ENCODE measurements around the gene COPB1.

COPB1 gene

DNA sequence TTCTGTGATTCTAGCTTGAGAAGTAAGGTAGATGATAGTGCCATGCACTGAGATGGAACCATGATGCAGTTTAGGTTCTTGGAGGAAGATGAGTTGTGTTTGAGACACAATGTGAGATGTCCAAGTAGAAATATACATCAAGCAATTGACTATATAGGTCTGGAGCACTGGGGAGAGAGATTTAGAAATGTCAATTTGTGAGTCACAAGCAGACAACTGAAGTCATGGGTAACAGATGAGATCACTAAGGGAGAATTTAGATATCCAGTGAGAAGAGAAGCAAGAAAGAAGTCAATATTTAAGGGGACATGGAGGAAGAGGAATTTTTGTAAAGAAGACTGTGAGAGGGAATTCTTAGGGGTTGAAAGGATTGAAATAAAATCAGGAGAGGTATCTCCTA, 75.5 kb downstream of the COPB1 start:
- TF ChIP-seq GATA3 (IDR thresholded peaks at IDR 0.05; ENCODE audit: low read depth, low read length) (no peak), GATA2 (IDR thresholded peaks at IDR 0.05; ENCODE audit: low read depth, low read length) (no peak)

DNA sequence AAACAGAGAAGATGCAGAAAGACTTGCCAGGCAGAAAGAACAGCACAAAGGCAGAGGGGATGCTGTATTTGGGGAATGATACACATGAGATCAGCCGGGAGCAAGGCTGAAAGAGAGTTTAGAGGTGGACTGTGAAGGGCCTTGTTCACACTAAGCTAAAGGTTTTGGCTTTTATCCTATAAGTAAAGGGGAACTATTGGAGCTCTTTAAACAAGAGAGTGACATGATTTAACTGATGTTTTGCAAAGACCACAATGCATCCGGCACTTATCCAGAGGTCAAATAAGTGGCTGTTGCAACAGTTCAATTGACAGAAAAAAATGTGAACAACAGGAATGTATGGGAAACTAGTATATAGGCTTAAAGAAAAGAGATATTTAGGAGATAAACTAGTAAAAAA, 76.0 kb downstream of the COPB1 start:
- no peak for TF ChIP-seq GATA3 (IDR thresholded peaks at IDR 0.05; ENCODE audit: low read depth, low read length)
- TF ChIP-seq GATA2 (IDR thresholded peaks at IDR 0.05; ENCODE audit: low read depth, low read length): no peak

DNA sequence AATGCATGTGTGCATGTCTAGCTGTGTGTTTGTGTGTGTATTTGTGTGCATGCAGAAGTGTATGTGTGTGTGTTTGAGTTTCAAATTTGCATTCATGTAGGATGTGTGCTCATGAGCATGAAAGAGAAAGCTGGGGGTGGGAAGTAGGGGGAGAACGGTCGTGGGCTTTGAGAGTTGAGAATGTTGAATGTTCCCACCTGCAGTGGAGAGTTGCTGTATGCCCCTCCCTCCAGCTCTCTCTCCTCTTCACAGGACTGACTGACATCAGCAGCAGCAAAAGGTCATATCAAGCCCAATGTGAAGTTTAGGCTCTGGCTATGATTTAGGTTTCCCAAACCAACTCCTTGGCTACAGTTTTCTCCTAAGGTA, 76.8 kb downstream of the COPB1 start:
- no peak for TF ChIP-seq GATA2 (IDR thresholded peaks at IDR 0.05; ENCODE audit: low read depth, low read length)
- no peak for TF ChIP-seq GATA3 (IDR thresholded peaks at IDR 0.05; ENCODE audit: low read depth, low read length)

DNA sequence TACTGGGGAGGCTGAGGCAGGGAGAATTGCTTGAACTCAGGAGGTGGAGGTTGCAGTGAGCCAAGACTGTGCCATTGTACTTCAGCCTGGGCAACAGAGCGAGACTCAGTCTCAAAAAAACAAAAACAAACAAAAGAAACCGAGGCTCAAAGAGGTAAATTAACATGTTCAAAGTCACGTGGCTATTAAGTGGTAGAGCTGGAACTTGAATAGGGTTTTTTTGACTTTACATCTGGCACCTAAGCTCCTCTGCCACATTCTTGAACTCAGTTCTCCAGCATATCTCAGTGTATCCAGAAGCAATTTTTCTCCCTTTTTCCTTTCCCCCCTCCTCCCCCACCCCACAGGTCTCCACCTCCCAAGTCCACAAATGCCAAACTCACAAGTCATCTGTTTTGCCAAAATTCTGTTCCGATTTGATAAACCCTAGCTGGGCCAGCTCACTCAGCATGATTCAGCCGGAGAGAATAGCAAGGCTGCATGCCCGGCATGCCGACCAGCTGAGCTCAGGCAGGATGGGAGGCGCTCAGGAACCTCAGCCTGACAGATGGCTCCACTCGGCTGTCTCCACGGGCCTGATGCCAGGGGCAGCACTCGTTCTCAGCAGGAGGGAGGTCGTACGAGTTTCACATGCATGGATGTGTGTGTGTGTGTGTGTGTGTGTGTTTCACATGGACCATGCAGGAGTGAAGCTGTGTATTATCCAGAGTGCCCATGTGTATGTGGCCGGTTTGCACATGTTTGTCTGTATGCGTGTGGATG, 77.4 kb downstream of the COPB1 start:
- TF ChIP-seq GATA3 (IDR thresholded peaks at IDR 0.05; ENCODE audit: low read depth, low read length) (no peak), GATA2 (IDR thresholded peaks at IDR 0.05; ENCODE audit: low read depth, low read length) (no peak)

DNA sequence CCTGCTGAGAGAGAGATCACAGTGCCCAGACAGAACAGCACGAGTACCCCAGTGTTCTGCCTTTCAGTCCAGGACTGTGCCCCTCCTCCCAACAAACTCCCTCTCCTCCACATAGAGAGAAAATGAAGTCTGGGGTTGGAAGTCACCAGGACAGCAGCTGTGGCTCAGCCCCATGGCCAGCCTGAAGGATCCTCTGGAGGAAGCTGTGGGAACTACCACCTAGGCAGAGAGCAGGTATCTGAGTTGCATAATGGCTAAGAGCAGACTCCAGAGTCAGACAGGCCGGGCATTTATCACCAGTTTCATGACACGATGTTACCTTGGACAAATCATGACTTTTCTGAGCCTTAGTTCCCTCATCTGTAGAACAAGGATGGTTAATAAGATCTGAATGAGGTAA, 79.4 kb downstream of the COPB1 start:
- TF ChIP-seq GATA2 (IDR thresholded peaks at IDR 0.05; ENCODE audit: low read depth, low read length) (no peak), GATA3 (IDR thresholded peaks at IDR 0.05; ENCODE audit: low read depth, low read length) (no peak)

DNA sequence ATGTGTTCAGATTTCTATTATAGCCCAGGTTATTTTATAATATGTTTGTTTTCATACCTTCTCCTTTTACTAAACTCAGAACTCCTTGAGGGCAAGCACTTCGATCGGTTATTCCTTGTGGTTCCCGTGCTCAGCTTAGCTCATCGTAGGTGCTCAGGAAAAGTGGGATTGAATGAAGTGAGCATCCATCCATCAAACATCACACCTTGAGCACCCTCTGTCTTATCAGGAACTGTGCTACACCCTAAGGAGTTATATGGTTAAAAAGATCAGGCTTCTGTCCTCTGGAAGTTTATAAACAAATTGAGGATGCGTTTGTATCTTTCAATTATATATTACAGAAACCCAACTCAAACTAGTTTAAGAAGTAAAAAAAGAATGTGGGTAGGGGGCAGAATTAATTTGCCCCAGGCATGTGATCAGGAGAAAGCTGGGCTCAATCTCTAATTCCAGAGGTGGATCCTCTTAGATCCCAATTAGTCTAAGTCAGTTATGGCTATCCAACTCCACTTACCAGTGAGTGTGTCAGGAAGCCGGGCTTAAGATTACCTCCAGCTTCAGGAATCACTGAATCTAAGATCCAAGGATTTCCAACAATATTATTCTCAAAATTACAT, 80.7 kb downstream of the COPB1 start:
- no peak for TF ChIP-seq GATA3 (IDR thresholded peaks at IDR 0.05; ENCODE audit: low read depth, low read length)
- no peak for TF ChIP-seq GATA2 (IDR thresholded peaks at IDR 0.05; ENCODE audit: low read depth, low read length)

DNA sequence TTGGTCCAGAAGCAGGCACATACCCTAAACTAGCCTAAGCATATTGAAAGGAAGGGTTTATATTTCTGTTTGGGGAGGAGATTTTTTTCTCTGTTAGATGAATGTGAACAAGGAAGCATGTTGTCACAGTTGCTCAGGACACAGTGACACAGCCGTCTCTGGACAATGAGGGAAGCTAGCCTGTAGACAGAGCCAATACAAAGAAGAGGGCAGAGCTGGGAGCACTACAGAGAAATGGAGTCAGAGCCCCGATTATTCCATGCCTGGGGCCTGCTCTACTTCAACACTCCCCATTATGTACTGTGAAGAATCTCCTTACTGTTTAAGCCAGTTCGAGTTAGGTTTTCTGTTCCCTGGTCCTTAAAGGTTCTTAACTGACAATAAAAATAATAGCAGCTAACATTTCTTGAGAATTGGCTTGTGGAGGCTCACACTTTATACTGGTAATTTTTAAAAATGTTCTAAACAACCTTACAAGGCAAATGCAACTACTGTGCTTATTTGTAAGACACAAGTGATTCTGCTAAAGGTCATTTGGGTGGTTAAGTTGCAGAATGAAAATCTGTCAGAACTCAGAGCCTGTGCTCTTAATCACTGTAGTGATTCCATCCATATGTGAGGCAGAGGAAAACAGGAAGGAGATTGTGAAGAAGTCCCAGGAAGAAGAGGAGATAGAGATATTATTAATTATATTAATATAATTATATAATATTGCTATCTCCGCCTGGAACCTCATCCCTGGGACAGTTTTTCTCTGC, 81.8 kb downstream of the COPB1 start:
- TF ChIP-seq GATA3 (IDR thresholded peaks at IDR 0.05; ENCODE audit: low read depth, low read length) (no peak), GATA2 (IDR thresholded peaks at IDR 0.05; ENCODE audit: low read depth, low read length) (no peak)

DNA sequence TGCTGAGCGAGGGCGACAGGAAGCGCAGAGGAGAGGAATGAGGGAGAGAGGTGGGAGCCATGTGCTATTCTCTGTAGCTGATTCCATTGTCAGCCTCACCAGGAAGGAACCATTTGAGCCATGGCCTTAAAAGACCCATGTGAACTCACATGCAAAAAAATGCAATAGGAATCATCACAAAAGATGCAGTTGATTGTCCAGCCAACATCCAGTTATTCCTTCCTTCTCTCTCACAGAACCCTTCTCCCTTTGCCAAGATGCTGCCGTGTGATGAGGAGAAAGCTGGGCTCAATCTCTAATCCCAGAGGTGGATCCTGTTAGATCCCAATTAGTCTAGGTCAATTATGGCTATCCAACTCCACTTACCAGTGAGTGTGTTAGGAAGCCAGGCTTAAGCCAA, 82.4 kb downstream of the COPB1 start:
- TF ChIP-seq GATA3 (IDR thresholded peaks at IDR 0.05; ENCODE audit: low read depth, low read length) (no peak), GATA2 (IDR thresholded peaks at IDR 0.05; ENCODE audit: low read depth, low read length) (no peak)

DNA sequence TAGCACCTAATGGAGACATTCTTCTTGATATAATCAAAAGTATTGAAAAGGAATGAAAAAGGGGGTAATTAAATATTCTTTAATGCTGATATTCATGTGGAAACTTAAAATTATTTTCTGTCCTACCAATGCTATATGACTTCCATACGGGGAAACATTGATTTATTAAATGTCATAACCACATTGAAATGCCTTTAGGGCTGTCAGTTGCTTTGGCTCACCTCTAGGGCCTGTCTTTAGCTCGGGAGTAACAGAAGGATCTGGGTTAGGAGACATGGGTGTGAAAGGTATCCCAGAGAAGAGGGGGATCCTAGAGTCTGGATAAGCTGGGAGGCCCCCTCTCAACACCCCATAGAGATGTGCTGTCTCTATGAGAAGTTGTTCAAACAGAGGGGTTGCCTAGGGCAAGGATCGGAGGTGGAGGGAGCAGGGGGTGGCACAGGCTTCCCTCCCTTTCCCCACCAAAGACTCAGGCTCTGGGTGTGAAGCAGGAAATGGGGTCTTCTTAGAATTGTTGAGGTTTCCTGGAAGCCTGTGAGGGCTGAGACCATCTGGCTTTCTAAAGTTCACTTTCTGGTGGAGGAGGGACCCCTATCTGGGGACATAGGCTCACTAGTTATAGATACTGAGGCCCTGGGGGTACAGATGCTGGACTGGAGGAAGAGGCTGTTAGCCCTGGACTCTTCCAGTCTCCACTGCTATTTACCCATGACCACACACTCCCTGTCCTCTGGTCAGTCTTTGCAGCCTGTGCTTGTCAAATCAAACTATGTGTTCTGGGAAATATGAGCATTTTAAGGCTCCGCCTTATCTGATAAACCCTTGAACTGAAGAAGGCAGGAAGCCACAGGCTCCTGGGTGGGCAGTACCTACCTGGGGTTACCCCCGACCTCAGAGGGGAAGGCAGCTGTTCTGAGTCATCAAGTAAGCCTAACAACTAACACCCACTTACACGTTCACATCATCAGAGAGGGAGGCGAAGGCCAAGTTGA, 84.8 kb downstream of the COPB1 start:
- TF ChIP-seq GATA2 (IDR thresholded peaks at IDR 0.05; ENCODE audit: low read depth, low read length): no peak
- TF ChIP-seq GATA3 (IDR thresholded peaks at IDR 0.05; ENCODE audit: low read depth, low read length): no peak

DNA sequence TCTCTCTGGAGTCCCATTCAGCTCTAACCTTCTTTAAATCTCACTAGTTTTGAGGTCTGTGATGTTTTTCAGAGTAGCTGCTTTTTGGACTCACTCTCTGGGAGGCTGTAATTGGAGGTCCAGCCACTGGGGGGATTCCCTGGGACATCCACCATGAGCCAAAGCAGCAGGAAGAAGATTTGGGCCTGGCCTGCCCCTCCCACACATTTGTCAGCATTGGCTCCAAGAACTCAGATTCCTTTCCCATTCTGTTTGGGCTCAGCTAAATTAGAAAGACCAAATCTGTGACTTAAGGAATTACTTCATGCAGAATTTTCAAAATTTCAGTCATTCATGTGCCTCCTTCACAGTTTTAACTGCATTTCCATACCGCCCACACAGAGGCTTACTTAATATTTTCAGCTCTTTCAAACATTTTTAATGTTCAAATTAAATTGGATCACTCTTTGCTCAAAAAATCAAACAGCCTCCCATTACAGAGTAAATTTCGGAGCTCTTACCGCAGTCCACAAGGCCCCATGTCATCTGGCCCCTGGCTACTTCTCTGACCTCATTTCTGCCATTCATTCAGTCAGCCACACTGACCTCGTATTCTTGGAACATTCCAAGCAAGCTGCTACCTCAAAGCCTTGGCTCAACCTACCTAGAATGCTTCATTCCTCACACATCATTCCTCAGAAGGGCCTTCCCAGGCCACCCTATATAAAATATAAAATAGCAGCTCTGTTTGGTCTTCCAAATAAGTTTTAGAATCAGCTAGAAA, 86.1 kb downstream of the COPB1 start:
- no peak for TF ChIP-seq GATA2 (IDR thresholded peaks at IDR 0.05; ENCODE audit: low read depth, low read length)
- no peak for TF ChIP-seq GATA3 (IDR thresholded peaks at IDR 0.05; ENCODE audit: low read depth, low read length)

DNA sequence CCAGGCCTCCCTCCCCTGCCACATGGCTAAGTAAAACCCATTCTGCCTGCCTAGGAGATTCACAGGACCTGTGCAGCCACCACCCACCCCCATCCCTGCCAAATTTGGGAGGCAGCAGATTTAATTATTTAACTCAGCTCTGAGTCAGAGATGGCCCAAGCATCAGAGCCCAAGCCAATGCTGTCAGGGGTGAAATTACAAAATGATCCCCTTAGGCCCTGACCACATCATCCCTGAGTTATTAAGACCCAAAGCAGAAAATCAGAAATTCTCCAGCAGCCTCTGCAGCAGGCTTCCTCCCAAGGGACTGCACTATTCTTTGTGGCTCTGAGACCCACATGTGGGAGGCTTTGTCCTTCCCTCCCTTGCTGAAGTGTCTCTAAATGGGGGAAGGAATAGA, 87.8 kb downstream of the COPB1 start:
- TF ChIP-seq GATA3 (IDR thresholded peaks at IDR 0.05; ENCODE audit: low read depth, low read length): no peak

DNA sequence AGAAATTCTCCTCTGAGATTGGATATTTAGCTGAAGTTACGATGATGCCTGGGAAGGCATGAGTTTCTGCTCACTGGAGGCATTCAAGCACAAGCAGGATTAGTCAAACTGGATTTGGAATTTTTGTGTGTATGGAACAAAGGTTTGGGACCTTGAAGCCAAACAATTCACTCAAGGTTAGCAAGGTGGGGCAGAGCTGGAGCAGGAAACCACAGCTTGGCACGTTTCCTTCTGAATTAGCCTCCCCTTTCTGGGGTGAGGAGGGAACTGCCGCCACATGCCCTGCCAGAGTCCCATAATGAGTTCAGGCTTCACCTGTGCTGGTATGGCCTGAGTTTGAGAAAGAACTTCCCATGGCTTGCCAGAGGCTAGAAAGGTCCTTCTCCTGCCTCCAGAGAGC, 89.7 kb downstream of the COPB1 start:
- TF ChIP-seq GATA3 (IDR thresholded peaks at IDR 0.05; ENCODE audit: low read depth, low read length) (no peak), GATA2 (IDR thresholded peaks at IDR 0.05; ENCODE audit: low read depth, low read length) (no peak)

DNA sequence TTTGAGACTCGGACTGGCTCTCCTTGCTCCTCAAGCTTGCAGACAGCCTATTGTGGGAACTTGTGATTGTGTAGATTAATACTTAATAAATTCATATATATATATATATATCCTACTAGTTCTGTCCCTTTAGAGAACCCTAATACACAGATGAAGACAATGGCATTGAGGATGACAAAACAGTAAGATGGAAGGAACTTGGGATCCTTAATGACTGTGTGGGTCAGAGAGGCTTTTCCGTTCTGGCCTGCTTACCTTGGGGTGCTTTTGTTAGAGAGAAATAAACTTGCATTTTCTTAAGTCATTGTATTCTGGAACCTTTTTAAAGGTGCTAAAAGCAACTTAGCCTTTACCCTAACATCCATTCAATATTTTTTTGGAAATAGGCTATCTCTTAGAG, 91.0 kb downstream of the COPB1 start:
- TF ChIP-seq GATA2 (IDR thresholded peaks at IDR 0.05; ENCODE audit: low read depth, low read length) (no peak), GATA3 (IDR thresholded peaks at IDR 0.05; ENCODE audit: low read depth, low read length) (no peak)
